Measurements from ENCODE around the gene TDRD1. TPM values are rescaled to one million over a fixed set of nuclear protein-coding genes. Genes with fewer than 3 reads are reported as not detected.

TDRD1 gene
- total RNA-seq, 1 donor: 0.43 TPM

DNA sequence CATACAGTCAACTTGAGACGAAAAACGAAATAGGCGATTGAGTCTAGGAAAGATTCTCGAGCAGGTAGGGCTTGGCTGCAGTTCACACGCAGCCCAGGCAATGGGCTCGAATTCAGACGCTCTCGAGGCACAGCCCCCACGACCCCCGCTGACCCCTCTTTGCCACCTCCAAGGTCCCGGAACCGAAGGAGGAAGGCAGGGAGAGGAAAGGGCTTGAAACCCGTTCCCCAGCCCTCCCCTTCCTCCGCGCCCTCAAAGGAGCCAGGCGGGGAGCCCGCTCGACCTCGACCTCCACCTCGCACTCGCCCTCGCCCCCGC is 5.6 kb upstream of the TDRD1 start:
- TF ChIP-seq, protein P1, sequence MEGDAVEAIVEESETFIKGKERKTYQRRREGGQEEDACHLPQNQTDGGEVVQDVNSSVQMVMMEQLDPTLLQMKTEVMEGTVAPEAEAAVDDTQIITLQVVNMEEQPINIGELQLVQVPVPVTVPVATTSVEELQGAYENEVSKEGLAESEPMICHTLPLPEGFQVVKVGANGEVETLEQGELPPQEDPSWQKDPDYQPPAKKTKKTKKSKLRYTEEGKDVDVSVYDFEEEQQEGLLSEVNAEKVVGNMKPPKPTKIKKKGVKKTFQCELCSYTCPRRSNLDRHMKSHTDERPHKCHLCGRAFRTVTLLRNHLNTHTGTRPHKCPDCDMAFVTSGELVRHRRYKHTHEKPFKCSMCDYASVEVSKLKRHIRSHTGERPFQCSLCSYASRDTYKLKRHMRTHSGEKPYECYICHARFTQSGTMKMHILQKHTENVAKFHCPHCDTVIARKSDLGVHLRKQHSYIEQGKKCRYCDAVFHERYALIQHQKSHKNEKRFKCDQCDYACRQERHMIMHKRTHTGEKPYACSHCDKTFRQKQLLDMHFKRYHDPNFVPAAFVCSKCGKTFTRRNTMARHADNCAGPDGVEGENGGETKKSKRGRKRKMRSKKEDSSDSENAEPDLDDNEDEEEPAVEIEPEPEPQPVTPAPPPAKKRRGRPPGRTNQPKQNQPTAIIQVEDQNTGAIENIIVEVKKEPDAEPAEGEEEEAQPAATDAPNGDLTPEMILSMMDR (IDR thresholded peaks at IDR 0.05; ENCODE audit: insufficient read depth, low read depth, low read length): no peak
- H3K4me3 ChIP-seq (ENCODE audit: low read depth, low read length): peak overlapping the region; percentile 99
- no peak for DNase-seq (ENCODE audit: low read depth)

DNA sequence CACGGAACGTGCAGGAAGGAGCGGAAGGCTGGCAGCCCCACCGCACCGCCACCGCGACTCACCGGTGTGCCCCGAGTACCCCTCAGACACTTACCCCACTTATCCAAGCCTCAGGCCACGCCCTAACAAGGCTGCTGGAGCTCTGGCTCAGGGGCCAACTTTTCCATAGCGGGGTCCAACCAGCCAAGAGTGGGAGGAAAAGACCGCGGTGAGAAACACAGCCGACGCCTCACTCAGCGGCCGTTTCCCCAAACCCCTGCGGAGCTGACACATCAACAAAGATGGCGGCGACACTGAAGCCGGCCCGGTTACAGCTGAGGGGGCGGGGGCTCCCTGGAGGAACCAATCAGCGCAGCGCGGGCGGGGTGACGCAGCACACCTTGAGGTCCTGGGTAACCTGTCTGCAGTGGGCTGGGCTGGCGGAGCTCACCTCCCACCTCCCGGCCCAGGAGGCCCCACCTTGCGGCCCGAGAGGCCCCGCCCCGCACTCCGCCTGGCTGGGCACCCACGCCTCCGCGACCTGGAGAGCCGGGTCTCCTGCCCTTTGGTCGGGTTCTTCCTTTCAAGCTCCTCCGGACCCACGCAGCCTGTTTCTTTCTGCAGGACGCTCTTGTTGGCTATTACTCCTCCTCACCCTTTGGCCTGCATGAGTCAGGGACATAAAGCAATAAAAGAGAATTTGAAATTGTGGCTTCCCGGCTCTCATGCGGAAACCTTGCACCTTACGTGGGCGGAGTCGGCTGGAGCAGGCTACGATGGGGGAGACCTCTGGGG is 5.0 kb upstream of the TDRD1 start, which contains the start of gene CCDC186:
Gene CCDC186, minus strand, starts transcription at position 283 of the 774 bp plus-strand sequence. CDS start 10,935 bp downstream, outside the sequence.
- peak; percentile 89 for DNase-seq (ENCODE audit: low read depth)
- TF ChIP-seq, protein P1 (IDR thresholded peaks at IDR 0.05; ENCODE audit: insufficient read depth, low read depth, low read length): no peak
- peak within 1 kb of the TSS; percentile 99 for H3K4me3 ChIP-seq (ENCODE audit: low read depth, low read length)

DNA sequence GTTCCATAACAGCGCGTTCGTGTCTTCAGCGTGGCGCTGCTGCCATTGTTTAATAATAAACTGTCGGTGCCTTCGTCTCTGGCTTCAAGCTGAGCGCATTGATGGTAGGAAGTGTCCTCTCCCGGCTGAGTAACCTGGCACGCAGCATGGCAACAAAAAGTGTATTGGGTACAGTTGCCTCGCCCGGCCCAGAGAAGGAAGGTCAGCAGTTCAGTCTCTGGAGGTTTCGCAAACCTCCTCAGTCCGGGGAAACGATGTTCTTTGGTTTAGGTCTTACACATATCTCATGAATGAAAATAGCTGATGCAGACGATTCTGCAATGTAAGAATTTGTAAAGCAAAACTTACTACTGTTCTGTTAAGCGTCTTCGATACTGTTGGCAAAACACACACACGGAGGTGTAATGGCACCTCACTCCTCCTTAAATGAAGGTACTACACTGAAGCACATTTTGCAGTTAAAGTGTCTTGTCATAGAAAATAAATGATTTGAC is 4.4 kb upstream of the TDRD1 start:
- peak overlapping the region; percentile 99 for H3K4me3 ChIP-seq (ENCODE audit: low read depth, low read length)
- TF ChIP-seq, protein P1 (IDR thresholded peaks at IDR 0.05; ENCODE audit: insufficient read depth, low read depth, low read length): no peak
- DNase-seq (ENCODE audit: low read depth): peak; percentile 82

DNA sequence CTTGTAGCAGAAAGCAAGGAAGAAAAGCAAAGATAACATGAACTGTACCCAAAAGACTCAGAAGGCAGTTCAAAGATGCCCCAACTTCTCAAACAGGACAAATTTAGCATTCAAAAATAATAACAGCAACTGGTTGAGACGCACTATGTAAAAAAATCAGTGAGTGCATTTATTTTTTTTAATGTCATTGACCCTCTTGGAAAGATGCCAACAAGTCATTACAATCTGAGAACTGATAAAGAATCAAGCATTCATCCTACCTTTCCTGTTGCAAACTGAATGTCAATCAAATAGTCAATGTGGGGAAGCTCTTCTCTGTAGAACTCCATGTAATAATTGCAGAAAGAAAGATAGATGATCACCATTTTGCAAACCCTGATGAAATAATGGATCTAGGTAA is 3.5 kb upstream of the TDRD1 start:
- TF ChIP-seq, protein P1 (IDR thresholded peaks at IDR 0.05; ENCODE audit: insufficient read depth, low read depth, low read length): no peak
- no peak overlapping the region for H3K4me3 ChIP-seq (ENCODE audit: low read depth, low read length)
- no peak for DNase-seq (ENCODE audit: low read depth)

DNA sequence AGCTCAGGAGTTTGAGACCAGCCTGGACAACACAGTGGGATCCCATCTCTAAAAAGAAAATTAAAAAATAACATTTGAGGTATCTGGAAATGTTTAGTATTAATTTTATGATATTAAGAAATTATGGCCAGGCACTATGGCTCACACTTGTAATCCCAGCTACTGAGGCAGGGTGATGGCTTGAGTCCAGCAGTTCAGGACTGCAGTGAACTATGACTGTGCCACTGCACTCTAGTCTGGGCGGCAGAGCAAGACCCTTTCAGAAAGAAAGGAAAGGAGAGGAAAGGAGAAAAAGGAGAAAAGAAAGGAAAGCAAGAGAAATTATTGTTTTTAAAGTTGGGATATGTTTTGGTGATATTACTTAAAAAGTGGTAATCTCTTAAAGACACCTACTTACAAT is 2.6 kb upstream of the TDRD1 start:
- H3K4me3 ChIP-seq (ENCODE audit: low read depth, low read length): no peak overlapping the region
- DNase-seq (ENCODE audit: low read depth): no peak
- TF ChIP-seq, protein P1 (IDR thresholded peaks at IDR 0.05; ENCODE audit: insufficient read depth, low read depth, low read length): no peak

DNA sequence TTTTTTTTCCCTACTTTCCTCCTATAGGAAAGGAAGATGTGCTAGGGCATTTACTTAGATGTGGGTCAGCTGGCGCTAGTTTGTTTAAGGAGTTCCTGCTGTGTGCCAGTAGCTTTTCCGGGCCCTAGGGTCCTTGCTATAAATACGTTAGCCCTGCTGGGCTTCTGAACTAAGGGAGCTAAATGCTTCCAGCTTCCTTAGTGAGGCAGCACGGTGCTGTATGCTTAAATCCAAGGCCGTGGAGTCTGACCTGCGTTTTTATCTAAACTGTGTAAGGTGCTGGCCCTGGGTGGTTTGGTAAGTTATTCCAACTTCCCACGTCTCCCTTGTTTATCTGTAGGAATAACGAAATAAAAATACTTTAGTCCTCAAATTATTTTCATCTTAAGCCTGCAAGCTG is 594 bp downstream of the TDRD1 start:
- TF ChIP-seq, protein P1 (IDR thresholded peaks at IDR 0.05; ENCODE audit: insufficient read depth, low read depth, low read length): no peak
- H3K4me3 ChIP-seq (ENCODE audit: low read depth, low read length): no peak overlapping the region
- no peak for DNase-seq (ENCODE audit: low read depth)
